Coronary artery (tissue), 2 donors: ENCODE measurements around the gene PIK3AP1.
A peak's percentile ranks its signal among the peaks of the same experiment; 100 is the strongest.

Experiments
- DNase-seq: peaks from one replicate; pipeline ENCODE4 v3.0.0-alpha.2; 2017; ENCODE audit warnings: low spot score
- H3K27ac ChIP-seq, 2 donors: fragments of 200-600 bp; sonication (generic); one replicate each; pipeline ENCODE4 v1.5.1; 2016 to 2019
- H3K4me3 ChIP-seq: fragments of 200-600 bp; sonication (generic); 2 replicates; pipeline ENCODE4 v1.5.1; 2016; ENCODE audit warnings: mild to moderate bottlenecking, moderate library complexity
- CTCF ChIP-seq: fragments of 200-600 bp; sonication (generic); IDR thresholded peaks from one replicate; pipeline ENCODE4 v1.5.1; 2019; ENCODE audit warnings: antibody characterized with exemption

PIK3AP1 gene

GRCh38 chr10:96588060-96588554 lies 132.2 kb downstream of the PIK3AP1 start:
- peak overlapping the region; percentile 96 for H3K4me3 ChIP-seq
- TF ChIP-seq CTCF, result no peak
- no peak for DNase-seq
- peak overlapping the region; percentile 94 to 100 for H3K27ac ChIP-seq

GRCh38 chr10:96587264-96588059 lies 132.9 kb downstream of the PIK3AP1 start:
- peak overlapping the region; percentile 96 for H3K4me3 ChIP-seq
- DNase-seq, result peak; percentile 87
- H3K27ac ChIP-seq, result peak overlapping the region; percentile 94 to 100
- no peak for TF ChIP-seq CTCF

GRCh38 chr10:96586419-96587263 lies 133.7 kb downstream of the PIK3AP1 start, which contains the start of gene TM9SF3:
TSS of gene TM9SF3 (minus strand) at chr10:96587012. CDS start at chr10:96586835, 177 bp downstream.
- peak within 1 kb of the TSS; percentile 94 to 100 for H3K27ac ChIP-seq
- no peak for TF ChIP-seq CTCF
- H3K4me3 ChIP-seq, result peak within 1 kb of the TSS; percentile 96
- peak; percentile 93 for DNase-seq

- H3K4me3 ChIP-seq, result peak overlapping the region; percentile 96
- peak overlapping the region; percentile 94 to 100 for H3K27ac ChIP-seq
- DNase-seq, result no peak
- TF ChIP-seq CTCF, result no peak
Measured at GRCh38 chr10:96585736-96586418, 134.4 kb downstream of the PIK3AP1 start.

- H3K4me3 ChIP-seq, result peak overlapping the region; percentile 6
- no peak for TF ChIP-seq CTCF
- H3K27ac ChIP-seq, result no peak overlapping the region
- DNase-seq, result no peak
Measured at GRCh38 chr10:96584474-96584873, 135.8 kb downstream of the PIK3AP1 start.

GRCh38 chr10:96584035-96584434 lies 136.3 kb downstream of the PIK3AP1 start:
- TF ChIP-seq CTCF, result no peak
- DNase-seq, result no peak
- no peak overlapping the region for H3K27ac ChIP-seq
- no peak overlapping the region for H3K4me3 ChIP-seq
